ENCODE data around the gene NDUFA5.
"Not testable (repeated sequence)": the region's sequence is repeated elsewhere in the genome, so short reads cannot be mapped to it uniquely, and the experiment has no call there.

GRCh38 chr7:123532343-123532742 is 25.3 kb downstream of the NDUFA5 start:
- TF ChIP-seq, protein P1, sequence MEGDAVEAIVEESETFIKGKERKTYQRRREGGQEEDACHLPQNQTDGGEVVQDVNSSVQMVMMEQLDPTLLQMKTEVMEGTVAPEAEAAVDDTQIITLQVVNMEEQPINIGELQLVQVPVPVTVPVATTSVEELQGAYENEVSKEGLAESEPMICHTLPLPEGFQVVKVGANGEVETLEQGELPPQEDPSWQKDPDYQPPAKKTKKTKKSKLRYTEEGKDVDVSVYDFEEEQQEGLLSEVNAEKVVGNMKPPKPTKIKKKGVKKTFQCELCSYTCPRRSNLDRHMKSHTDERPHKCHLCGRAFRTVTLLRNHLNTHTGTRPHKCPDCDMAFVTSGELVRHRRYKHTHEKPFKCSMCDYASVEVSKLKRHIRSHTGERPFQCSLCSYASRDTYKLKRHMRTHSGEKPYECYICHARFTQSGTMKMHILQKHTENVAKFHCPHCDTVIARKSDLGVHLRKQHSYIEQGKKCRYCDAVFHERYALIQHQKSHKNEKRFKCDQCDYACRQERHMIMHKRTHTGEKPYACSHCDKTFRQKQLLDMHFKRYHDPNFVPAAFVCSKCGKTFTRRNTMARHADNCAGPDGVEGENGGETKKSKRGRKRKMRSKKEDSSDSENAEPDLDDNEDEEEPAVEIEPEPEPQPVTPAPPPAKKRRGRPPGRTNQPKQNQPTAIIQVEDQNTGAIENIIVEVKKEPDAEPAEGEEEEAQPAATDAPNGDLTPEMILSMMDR (IDR thresholded peaks at IDR 0.05), result not testable (repeated sequence)
- not testable (repeated sequence) for TF ChIP-seq POLR2AphosphoS5, EP300 (IDR thresholded peaks at IDR 0.05)
